SIG-M5 treated with dmso at 0.1 percent for 504 hours (cell line): ENCODE data around the gene HUS1B.

Source experiments
- DNase-seq: peaks from one replicate; lab custom pipeline; 2025; ENCODE audit not compliant: unreplicated experiment; lab: John Stamatoyannopoulos, UW

The HUS1B gene

GRCh38 chr6:624979-625378, 31.9 kb downstream of the HUS1B start:
- no peak for DNase-seq

- no peak for DNase-seq
Measured at GRCh38 chr6:622462-622861, 34.4 kb downstream of the HUS1B start.

DNA sequence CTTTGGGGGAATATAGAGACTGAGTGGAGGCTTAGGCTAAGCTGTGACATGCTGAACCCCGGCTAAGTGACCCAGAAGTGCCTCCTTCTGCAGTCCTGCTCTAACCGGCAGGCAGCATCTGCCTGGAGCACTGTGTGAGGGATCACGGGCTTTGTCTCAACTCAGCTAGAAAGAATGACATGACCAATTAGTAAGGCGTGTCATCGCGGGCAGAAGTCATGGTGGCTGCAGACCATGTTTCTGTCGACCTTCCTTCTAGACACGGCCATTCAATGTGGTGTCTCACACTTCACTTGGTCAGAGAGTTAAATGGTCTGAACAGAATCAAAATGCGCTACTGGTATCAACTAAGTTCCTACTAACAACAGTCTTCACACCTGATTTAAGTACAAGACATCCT, 35.0 kb downstream of the HUS1B start:
- DNase-seq, result no peak

DNA sequence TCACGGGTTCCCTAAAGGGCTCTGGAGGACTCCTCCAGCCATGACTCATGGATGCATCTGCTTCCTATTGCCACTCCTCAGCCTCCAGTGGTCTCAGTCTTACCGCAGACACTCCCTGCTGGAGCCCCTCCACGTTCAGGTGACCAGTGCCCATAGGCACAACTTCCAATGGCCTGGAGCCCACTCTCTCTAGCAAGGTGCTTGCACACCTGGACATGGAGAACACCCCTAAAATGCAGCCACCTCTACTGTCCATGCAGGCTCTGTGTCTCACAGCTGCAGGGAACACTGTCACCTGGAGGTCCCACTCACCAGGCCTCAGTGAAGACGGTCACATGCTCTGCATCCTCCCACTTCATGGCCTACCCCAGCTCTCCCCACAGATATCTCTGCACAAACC, 36.0 kb downstream of the HUS1B start:
- DNase-seq, result no peak

DNA sequence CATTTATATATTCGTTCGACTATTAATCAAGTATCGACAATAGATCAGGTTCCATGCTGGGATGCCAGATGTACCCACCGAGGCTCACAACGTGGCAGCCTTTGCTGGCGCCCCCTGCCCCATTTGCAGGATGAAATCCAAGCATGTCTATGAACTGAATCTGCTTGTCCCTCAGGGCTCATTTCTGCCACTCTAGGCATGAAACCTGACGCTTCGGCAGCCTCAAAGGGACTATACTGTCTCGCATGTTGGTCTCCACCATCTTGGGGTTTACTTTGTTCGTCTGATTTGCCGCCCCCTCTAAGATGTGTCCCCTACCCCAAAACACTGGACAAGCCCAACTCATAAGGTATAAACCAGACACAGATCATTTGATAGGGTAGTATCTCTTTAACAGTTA, 36.7 kb downstream of the HUS1B start:
- DNase-seq, result no peak

DNA sequence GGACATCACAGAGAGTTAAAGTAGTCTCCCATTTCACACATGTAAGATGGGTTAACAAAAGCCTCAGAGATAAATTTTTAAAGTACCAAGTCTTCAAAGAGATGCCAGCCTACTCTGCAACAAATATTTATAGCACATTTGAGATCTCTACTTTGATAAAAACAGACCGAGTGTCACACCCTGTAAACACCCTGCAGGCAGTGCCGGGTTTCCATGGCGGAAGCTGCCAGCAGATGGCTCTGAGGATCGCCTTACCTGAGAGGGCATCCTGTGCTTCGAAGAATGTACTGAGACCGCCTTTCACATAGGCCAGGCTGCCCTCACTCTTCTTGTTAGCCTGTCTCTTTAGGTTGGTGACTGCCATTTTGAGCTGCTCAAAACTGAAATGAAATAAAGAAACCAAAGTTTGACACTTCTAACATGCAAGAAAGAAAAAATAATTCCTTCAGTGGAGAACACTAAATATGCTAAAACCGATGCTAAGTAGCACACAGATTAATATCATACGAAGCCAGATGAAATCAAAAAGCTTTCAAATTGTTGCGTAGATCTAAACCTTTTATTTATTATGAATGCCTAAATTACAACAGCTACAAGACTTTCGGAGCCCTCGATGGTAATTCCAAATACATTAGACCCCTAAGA, 39.3 kb downstream of the HUS1B start:
- DNase-seq, result peak; percentile 21

- DNase-seq, result no peak
Measured at GRCh38 chr6:613981-614380, 42.9 kb downstream of the HUS1B start.

DNA sequence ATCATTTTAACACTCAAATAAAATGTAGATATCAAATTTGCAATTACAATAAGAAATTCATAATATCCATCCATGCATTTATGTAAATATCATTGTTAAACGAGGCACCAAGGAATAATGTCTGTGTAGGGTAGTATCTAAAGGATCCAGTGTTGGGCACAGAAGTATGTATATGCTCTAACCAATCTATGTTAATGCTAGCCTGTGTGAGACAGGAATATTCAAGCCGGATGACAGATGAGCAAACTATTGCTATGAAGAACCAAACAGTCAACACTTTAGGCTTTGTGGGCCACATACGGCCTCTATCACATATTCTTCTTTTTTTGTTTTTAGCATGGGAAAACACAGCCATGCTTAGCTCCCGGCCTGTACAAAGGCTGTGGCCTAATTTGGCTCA, 45.0 kb downstream of the HUS1B start:
- no peak for DNase-seq

DNA sequence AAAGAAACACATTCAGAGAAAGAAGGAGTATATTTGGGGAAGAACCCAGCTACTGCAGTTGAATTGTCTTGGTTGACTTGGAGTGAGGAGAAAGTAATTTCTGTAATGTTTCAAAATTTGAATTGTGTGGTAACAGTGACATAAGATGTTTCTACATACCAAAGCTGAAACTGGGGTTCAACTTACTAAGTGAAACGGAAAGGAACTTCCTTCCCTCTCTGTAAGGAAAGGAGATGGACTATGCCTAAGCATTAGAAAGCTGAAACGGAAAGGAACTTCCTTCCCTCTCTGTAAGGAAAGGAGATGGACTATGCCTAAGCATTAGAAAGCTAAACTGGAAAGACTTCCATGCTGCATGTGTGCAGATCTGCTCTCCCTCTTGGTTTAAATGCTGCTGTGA, 46.0 kb downstream of the HUS1B start:
- peak; percentile 41 for DNase-seq

DNA sequence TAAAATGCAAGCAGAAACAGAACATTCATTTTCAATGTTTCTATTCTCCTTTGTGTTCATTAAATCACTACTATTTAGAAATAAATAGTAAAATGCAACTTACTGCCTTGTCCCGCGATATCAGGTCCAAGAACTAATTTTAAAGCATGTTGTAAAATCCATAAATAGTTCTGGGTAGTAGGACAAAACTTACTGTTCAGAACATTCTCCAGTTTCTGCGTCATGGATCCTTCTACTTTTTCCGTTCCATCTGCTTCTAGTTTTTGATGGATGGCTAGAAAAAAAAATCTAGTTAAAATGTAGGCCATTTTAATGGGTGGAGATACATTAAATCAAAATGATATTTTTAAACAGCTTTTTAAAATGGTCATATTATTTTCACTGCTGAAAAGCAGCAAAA, 47.0 kb downstream of the HUS1B start:
- no peak for DNase-seq

DNA sequence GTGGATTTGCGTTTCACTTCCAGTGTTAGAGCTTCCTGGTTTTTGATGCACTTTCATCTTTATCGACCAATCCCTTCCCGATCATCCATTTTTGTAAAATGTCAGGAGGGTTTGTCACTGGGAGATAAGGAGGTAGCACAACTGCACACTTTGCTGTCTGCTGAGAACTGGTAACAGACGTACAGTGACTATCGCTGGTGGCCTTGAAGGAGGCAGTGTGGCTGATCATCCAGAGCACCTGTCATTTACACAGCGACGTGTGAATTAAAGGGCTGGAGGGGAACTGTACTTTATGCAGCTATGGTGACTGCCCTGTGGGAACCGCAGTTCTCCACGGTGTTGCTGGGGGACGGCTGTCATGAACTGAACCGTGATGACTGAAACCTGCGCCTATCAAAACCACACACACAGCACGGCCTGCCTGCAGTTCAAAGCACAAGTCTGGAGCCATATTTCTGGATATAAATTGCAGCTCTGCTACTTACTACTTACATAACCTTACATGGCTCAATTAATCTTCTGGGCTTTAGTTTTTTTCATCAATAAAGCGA, 50.0 kb downstream of the HUS1B start:
- no peak for DNase-seq
